ENCODE data around the gene SCN3B.

Gene SCN3B

GRCh38 chr11:123694551-123694950 lies 40.1 kb upstream of the SCN3B start:
- no peak overlapping the region for H3K27ac ChIP-seq
- no peak for TF ChIP-seq ZFX (IDR thresholded peaks at IDR 0.05; ENCODE audit: borderline replicate concordance)
- TF ChIP-seq CTCF (IDR thresholded peaks at IDR 0.05) = no peak

- TF ChIP-seq ZFX (IDR thresholded peaks at IDR 0.05; ENCODE audit: borderline replicate concordance) = no peak
- TF ChIP-seq CTCF (IDR thresholded peaks at IDR 0.05) = no peak
- no peak overlapping the region for H3K27ac ChIP-seq
Observed at GRCh38 chr11:123692961-123693360, 38.5 kb upstream of the SCN3B start.

GRCh38 chr11:123690485-123690884 lies 36.1 kb upstream of the SCN3B start:
- TF ChIP-seq CTCF (IDR thresholded peaks at IDR 0.05) (no peak), ZFX (IDR thresholded peaks at IDR 0.05; ENCODE audit: borderline replicate concordance) (no peak)
- no peak overlapping the region for H3K27ac ChIP-seq

GRCh38 chr11:123684601-123685000 lies 30.2 kb upstream of the SCN3B start:
- no peak for TF ChIP-seq CTCF (IDR thresholded peaks at IDR 0.05)
- TF ChIP-seq ZFX (IDR thresholded peaks at IDR 0.05; ENCODE audit: borderline replicate concordance) = no peak
- no peak overlapping the region for H3K27ac ChIP-seq

- TF ChIP-seq ZFX (IDR thresholded peaks at IDR 0.05; ENCODE audit: borderline replicate concordance) = no peak
- no peak for TF ChIP-seq CTCF (IDR thresholded peaks at IDR 0.05)
- no peak overlapping the region for H3K27ac ChIP-seq
Observed at GRCh38 chr11:123683428-123684170, 29.2 kb upstream of the SCN3B start.

- TF ChIP-seq CTCF (IDR thresholded peaks at IDR 0.05) = no peak
- no peak for TF ChIP-seq ZFX (IDR thresholded peaks at IDR 0.05; ENCODE audit: borderline replicate concordance)
- H3K27ac ChIP-seq = no peak overlapping the region
Observed at GRCh38 chr11:123682696-123683410, 28.4 kb upstream of the SCN3B start.

- TF ChIP-seq ZFX (IDR thresholded peaks at IDR 0.05; ENCODE audit: borderline replicate concordance) = no peak
- no peak for TF ChIP-seq CTCF (IDR thresholded peaks at IDR 0.05)
- H3K27ac ChIP-seq = no peak overlapping the region
Observed at GRCh38 chr11:123681030-123681429, 26.6 kb upstream of the SCN3B start.
